SK-N-SH treated with all-trans-retinoic acid at 6 μM for 48 hours (cell line): ENCODE data around the gene RPLP2.

Experiments
- ATAC-seq: fragments of 200-7000 bp; cut with Tn5 transposase; 3 replicates; pipeline ENCODE4 v1.9.1; 2020; ENCODE audit warnings: mild to moderate bottlenecking, moderate library complexity
- ARNTL ChIP-seq: fragments of 450-650 bp; formaldehyde crosslinking; IDR thresholded peaks from 2 replicates; pipeline ENCODE4 v1.5.0; 2020; ENCODE audit warnings: low read depth, mild to moderate bottlenecking, moderate library complexity, borderline replicate concordance
- BACH2 ChIP-seq: fragments of 250-450 bp; sonication (Bioruptor Pico); IDR thresholded peaks from 2 replicates; pipeline ENCODE4 v1.9.0; 2021; ENCODE audit warnings: mild to moderate bottlenecking, borderline replicate concordance
- CSDC2 ChIP-seq: fragments of 250-450 bp; sonication (Bioruptor Pico); IDR thresholded peaks from 2 replicates; pipeline ENCODE4 v1.5.0; 2020; ENCODE audit warnings: mild to moderate bottlenecking, moderate library complexity
- ESRRG ChIP-seq: fragments of 250-450 bp; sonication (Bioruptor Pico); IDR thresholded peaks from 2 replicates; pipeline ENCODE4 v1.6.1; 2021; ENCODE audit warnings: mild to moderate bottlenecking
- GLIS3 ChIP-seq: fragments of 250-450 bp; sonication (Bioruptor Pico); IDR thresholded peaks from 2 replicates; pipeline ENCODE4 v1.5.0; 2020; ENCODE audit warnings: mild to moderate bottlenecking, moderate library complexity
- ISL1 ChIP-seq: fragments of 250-450 bp; sonication (Bioruptor Pico); IDR thresholded peaks from 2 replicates; pipeline ENCODE4 v2.1.2; 2022; ENCODE audit warnings: mild to moderate bottlenecking, moderate library complexity
- OSR1 ChIP-seq: fragments of 250-450 bp; sonication (Bioruptor Pico); IDR thresholded peaks from 2 replicates; pipeline ENCODE4 v1.8.0; 2022; ENCODE audit warnings: moderate library complexity, mild to moderate bottlenecking, inconsistent platforms
- PPARA ChIP-seq: fragments of 250-450 bp; sonication (Bioruptor Pico); IDR thresholded peaks from 2 replicates; pipeline ENCODE4 v1.5.0; 2020; ENCODE audit warnings: mild to moderate bottlenecking, borderline replicate concordance
- RARB ChIP-seq: fragments of 250-450 bp; sonication (Bioruptor Pico); IDR thresholded peaks from 2 replicates; pipeline ENCODE4 v1.8.0; 2021; ENCODE audit warnings: mild to moderate bottlenecking, moderate library complexity
- SNAI2 ChIP-seq: fragments of 250-450 bp; sonication (Bioruptor Pico); IDR thresholded peaks from 2 replicates; pipeline ENCODE4 v1.5.0; 2020; ENCODE audit warnings: mild to moderate bottlenecking, moderate library complexity
- TCF4 ChIP-seq: fragments of 250-450 bp; sonication (Bioruptor Pico); IDR thresholded peaks from 2 replicates; pipeline ENCODE4 v1.8.0; 2021; ENCODE audit warnings: mild to moderate bottlenecking, moderate library complexity, borderline replicate concordance
- TOX ChIP-seq: fragments of 250-450 bp; sonication (Bioruptor Pico); IDR thresholded peaks from 2 replicates; pipeline ENCODE4 v1.8.0; 2021; ENCODE audit warnings: mild to moderate bottlenecking, moderate library complexity, borderline replicate concordance
- ZC3H10 ChIP-seq: fragments of 250-450 bp; sonication (Bioruptor Pico); IDR thresholded peaks from 2 replicates; pipeline ENCODE4 v1.5.1; 2021; ENCODE audit warnings: mild to moderate bottlenecking, moderate library complexity
- ZFP3 ChIP-seq: fragments of 250-450 bp; sonication (Bioruptor Pico); IDR thresholded peaks from 2 replicates; pipeline ENCODE4 v1.5.0; 2020; ENCODE audit warnings: mild to moderate bottlenecking, moderate library complexity
- ZNF565 ChIP-seq: fragments of 450-650 bp; formaldehyde crosslinking; conservative IDR thresholded peaks from 2 replicates; pipeline ENCODE4 v1.5.0; 2020; ENCODE audit warnings: low read depth, mild to moderate bottlenecking, moderate library complexity
- ZNF70 ChIP-seq: fragments of 450-650 bp; formaldehyde crosslinking; IDR thresholded peaks from 2 replicates; pipeline ENCODE4 v1.5.0; 2020; ENCODE audit warnings: mild to moderate bottlenecking, moderate library complexity
- ZNF8 ChIP-seq: fragments of 450-650 bp; formaldehyde crosslinking; IDR thresholded peaks from 2 replicates; pipeline ENCODE4 v1.5.0; 2020; ENCODE audit warnings: mild to moderate bottlenecking, moderate library complexity
- TF ChIP-seq, protein P1 (sequence below): fragments of 250-450 bp; sonication (Bioruptor Pico); IDR thresholded peaks from 2 replicates; pipeline ENCODE4 v1.8.0; 2020; ENCODE audit warnings: mild to moderate bottlenecking, moderate library complexity, borderline replicate concordance
- TF ChIP-seq, protein P2 (sequence below): fragments of 250-450 bp; sonication (Bioruptor Pico); IDR thresholded peaks from 2 replicates; pipeline ENCODE4 v1.5.1; 2020; ENCODE audit warnings: low read depth, mild to moderate bottlenecking, moderate library complexity
- TF ChIP-seq, protein P3 (sequence below): fragments of 250-450 bp; sonication (Bioruptor Pico); IDR thresholded peaks from 2 replicates; pipeline ENCODE4 v1.5.1; 2021; ENCODE audit warnings: mild to moderate bottlenecking, moderate library complexity
- TF ChIP-seq, protein P4 (sequence below): fragments of 250-450 bp; sonication (Bioruptor Pico); IDR thresholded peaks from 2 replicates; pipeline ENCODE4 v1.5.0; 2020; ENCODE audit warnings: mild to moderate bottlenecking, moderate library complexity
- TF ChIP-seq, protein P5 (sequence below): fragments of 250-450 bp; sonication (Bioruptor Pico); IDR thresholded peaks from 2 replicates; pipeline ENCODE4 v1.8.0; 2021; ENCODE audit warnings: low read depth, mild to moderate bottlenecking, moderate library complexity, borderline replicate concordance

RPLP2 gene

DNA sequence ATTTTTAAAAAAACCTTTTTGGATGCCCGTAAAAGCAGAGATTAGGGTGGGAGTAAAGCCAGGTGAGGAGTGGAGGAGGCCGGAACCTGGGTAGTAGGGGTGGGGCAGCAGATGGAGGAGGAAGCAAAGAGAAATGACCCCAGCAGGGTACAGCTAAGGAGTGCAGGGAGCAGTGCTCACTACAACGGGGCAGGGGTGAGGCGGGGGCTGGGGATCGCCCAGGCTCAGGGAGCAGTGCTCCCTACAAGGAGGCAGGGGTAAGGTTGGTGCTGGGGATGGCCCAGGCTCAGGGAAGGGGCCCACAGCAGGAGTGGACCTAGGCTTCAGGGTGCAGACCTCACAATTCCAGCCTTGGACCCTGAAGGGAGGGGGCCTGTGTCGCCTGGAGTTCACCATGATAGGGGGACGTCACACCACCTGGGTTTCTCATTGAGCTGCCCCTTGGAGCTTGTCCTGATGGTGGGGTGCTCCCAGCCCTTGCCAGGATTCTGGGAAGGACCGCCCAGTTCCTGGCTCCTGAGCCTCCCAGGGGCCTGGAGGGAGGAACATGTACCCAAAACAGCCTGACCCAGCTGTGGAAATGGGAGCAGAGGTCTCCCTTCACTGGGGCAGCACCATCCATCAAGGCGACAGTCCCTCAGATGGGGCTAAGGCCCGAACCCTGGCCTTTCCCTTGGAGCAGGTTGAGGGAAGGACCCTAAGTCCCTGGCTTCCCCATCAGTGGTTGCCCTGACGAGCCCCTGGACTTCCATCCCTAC lies 6.1 kb downstream of the RPLP2 start:
- no peak for ATAC-seq
- TF ChIP-seq OSR1 (CRISPR knock-in tag) (no peak), SNAI2 (no peak), TOX (no peak), RARB (CRISPR knock-in tag) (no peak), ZNF70 (CRISPR knock-in tag) (no peak), BACH2 (CRISPR knock-in tag) (no peak), ZNF565 (CRISPR knock-in tag) (no peak), ZNF8 (CRISPR knock-in tag) (no peak), PPARA (no peak), ZFP3 (no peak)

DNA sequence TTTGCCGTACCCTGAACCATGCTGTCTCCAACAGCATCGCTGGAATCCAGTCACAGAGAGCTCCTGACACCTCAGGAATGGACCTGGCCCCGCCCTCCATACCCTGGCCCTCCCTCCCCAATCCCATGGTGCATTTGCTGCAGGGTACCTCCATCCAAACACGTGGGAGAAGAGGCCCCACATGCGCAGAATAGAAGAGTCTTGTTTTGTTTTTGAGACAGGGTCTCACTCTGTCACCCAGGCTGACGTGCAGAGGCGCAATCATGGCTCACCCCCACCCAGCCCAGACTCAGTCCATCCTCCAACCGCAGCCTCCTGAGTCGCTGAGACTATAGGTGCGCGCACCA lies 6.6 kb downstream of the RPLP2 start:
- no peak for ATAC-seq
- TF ChIP-seq GLIS3 (CRISPR knock-in tag) (no peak), TCF4 (CRISPR knock-in tag) (no peak)
- TF ChIP-seq, all 23 proteins: peak for 0

DNA sequence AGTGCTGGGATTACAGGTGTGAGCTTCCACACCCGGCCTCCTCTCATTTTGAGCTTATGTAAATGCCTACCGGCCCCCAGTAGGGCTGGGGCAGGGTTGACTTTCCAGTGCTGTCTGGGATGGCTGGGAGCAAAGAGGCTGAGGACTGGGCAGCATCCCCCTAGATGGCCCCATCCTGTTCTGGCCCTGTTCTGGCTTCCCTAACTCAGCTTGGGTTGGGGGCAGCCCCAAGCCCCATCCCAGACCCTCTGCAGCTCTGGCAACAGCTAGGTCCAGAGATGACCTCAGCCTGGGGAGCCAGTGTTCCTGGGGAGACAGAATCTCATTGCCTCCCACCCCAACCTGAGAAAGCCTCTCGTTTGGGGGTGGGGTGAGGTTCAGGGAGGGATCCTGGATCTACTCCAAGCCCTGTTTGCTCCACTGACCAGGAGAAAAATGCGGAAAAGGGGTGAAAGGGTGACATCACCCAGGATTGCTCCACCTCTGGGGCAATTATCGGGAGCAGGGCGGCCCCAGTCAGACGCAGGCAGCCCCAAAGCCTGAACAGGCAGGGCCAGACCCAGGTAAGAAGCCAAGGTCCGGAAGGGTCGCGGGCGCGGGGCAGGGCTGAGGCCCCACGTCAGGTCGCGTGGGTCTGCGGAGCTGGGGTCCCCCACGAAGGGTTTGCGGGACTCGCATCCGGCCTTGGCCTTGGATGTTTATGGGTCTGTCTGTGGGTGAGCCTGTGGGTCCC lies 8.8 kb downstream of the RPLP2 start, which contains the start of gene PNPLA2:
Gene PNPLA2 (plus strand): TSS at position 519 of the 733 bp plus-strand sequence. CDS start 805 bp downstream, outside the sequence.
- TF ChIP-seq BACH2 (CRISPR knock-in tag) (no peak), ESRRG (CRISPR knock-in tag) (no peak), PPARA (no peak), TOX (no peak), ARNTL (CRISPR knock-in tag) (no peak), CSDC2 (no peak), ZNF70 (CRISPR knock-in tag) (no peak), SNAI2 (no peak), OSR1 (CRISPR knock-in tag) (no peak), ISL1 (CRISPR knock-in tag) (no peak), TCF4 (CRISPR knock-in tag) (no peak), ZNF8 (CRISPR knock-in tag) (no peak), RARB (CRISPR knock-in tag) (no peak), ZC3H10 (CRISPR knock-in tag) (no peak)
- TF ChIP-seq, protein P1, sequence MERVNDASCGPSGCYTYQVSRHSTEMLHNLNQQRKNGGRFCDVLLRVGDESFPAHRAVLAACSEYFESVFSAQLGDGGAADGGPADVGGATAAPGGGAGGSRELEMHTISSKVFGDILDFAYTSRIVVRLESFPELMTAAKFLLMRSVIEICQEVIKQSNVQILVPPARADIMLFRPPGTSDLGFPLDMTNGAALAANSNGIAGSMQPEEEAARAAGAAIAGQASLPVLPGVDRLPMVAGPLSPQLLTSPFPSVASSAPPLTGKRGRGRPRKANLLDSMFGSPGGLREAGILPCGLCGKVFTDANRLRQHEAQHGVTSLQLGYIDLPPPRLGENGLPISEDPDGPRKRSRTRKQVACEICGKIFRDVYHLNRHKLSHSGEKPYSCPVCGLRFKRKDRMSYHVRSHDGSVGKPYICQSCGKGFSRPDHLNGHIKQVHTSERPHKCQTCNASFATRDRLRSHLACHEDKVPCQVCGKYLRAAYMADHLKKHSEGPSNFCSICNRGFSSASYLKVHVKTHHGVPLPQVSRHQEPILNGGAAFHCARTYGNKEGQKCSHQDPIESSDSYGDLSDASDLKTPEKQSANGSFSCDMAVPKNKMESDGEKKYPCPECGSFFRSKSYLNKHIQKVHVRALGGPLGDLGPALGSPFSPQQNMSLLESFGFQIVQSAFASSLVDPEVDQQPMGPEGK = no peak
- TF ChIP-seq, protein P2, sequence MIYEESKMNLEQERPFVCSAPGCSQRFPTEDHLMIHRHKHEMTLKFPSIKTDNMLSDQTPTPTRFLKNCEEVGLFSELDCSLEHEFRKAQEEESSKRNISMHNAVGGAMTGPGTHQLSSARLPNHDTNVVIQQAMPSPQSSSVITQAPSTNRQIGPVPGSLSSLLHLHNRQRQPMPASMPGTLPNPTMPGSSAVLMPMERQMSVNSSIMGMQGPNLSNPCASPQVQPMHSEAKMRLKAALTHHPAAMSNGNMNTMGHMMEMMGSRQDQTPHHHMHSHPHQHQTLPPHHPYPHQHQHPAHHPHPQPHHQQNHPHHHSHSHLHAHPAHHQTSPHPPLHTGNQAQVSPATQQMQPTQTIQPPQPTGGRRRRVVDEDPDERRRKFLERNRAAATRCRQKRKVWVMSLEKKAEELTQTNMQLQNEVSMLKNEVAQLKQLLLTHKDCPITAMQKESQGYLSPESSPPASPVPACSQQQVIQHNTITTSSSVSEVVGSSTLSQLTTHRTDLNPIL (CRISPR knock-in tag) = no peak
- TF ChIP-seq, protein P3, sequence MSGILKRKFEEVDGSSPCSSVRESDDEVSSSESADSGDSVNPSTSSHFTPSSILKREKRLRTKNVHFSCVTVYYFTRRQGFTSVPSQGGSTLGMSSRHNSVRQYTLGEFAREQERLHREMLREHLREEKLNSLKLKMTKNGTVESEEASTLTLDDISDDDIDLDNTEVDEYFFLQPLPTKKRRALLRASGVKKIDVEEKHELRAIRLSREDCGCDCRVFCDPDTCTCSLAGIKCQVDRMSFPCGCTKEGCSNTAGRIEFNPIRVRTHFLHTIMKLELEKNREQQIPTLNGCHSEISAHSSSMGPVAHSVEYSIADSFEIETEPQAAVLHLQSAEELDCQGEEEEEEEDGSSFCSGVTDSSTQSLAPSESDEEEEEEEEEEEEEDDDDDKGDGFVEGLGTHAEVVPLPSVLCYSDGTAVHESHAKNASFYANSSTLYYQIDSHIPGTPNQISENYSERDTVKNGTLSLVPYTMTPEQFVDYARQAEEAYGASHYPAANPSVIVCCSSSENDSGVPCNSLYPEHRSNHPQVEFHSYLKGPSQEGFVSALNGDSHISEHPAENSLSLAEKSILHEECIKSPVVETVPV (CRISPR knock-in tag) = no peak
- TF ChIP-seq, protein P4, sequence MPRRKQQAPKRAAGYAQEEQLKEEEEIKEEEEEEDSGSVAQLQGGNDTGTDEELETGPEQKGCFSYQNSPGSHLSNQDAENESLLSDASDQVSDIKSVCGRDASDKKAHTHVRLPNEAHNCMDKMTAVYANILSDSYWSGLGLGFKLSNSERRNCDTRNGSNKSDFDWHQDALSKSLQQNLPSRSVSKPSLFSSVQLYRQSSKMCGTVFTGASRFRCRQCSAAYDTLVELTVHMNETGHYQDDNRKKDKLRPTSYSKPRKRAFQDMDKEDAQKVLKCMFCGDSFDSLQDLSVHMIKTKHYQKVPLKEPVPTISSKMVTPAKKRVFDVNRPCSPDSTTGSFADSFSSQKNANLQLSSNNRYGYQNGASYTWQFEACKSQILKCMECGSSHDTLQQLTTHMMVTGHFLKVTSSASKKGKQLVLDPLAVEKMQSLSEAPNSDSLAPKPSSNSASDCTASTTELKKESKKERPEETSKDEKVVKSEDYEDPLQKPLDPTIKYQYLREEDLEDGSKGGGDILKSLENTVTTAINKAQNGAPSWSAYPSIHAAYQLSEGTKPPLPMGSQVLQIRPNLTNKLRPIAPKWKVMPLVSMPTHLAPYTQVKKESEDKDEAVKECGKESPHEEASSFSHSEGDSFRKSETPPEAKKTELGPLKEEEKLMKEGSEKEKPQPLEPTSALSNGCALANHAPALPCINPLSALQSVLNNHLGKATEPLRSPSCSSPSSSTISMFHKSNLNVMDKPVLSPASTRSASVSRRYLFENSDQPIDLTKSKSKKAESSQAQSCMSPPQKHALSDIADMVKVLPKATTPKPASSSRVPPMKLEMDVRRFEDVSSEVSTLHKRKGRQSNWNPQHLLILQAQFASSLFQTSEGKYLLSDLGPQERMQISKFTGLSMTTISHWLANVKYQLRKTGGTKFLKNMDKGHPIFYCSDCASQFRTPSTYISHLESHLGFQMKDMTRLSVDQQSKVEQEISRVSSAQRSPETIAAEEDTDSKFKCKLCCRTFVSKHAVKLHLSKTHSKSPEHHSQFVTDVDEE (CRISPR knock-in tag) = no peak
- TF ChIP-seq, protein P5, sequence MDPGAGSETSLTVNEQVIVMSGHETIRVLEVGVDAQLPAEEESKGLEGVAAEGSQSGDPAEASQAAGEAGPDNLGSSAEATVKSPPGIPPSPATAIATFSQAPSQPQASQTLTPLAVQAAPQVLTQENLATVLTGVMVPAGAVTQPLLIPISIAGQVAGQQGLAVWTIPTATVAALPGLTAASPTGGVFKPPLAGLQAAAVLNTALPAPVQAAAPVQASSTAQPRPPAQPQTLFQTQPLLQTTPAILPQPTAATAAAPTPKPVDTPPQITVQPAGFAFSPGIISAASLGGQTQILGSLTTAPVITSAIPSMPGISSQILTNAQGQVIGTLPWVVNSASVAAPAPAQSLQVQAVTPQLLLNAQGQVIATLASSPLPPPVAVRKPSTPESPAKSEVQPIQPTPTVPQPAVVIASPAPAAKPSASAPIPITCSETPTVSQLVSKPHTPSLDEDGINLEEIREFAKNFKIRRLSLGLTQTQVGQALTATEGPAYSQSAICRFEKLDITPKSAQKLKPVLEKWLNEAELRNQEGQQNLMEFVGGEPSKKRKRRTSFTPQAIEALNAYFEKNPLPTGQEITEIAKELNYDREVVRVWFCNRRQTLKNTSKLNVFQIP = no peak
- TF ChIP-seq, all 23 proteins: peak for 0
- no peak for ATAC-seq
